ENCODE data around the gene ARL6IP4.

GRCh38 chr12:123005081-123005626 is 24.7 kb downstream of the ARL6IP4 start:
- TF ChIP-seq ZNF138 (tag by site-specific recombination; IDR thresholded peaks at IDR 0.05; ENCODE audit: borderline replicate concordance) (no peak), ZBTB1 (tag by site-specific recombination; IDR thresholded peaks at IDR 0.05) (no peak), WT1 (tag by site-specific recombination; IDR thresholded peaks at IDR 0.05) (no peak)
